Measurements from ENCODE around the gene XPO4.
"Not testable (repeated sequence)": the region's sequence is repeated elsewhere in the genome, so short reads cannot be mapped to it uniquely, and the experiment has no call there.

The XPO4 gene

GRCh38 chr13:20767309-20767943 lies 135.1 kb downstream of the XPO4 start:
- no peak for DNase-seq (ENCODE audit: low read depth in 1 of 2, low spot score in 1 of 2)
- Histone ChIP-seq H3K27ac (replicated peaks) (no peak overlapping the region), H3K4me3 (replicated peaks; ENCODE audit: insufficient read depth, low read length) (no peak overlapping the region), H3K27me3 (ENCODE audit: insufficient read depth, poor library complexity, severe bottlenecking) (no peaks in the 10 kb centered on the region)
- TF ChIP-seq SPI1 (IDR thresholded peaks at IDR 0.05; ENCODE audit: borderline replicate concordance, low read depth) (no peak), POLR2AphosphoS5 (IDR thresholded peaks at IDR 0.05; ENCODE audit: low read depth) (no peak), REST (IDR thresholded peaks at IDR 0.05; ENCODE audit: insufficient replicate concordance, low read depth) (no peak), GABPA (IDR thresholded peaks at IDR 0.05; ENCODE audit: low read depth) (no peak)
- TF ChIP-seq, protein P1, sequence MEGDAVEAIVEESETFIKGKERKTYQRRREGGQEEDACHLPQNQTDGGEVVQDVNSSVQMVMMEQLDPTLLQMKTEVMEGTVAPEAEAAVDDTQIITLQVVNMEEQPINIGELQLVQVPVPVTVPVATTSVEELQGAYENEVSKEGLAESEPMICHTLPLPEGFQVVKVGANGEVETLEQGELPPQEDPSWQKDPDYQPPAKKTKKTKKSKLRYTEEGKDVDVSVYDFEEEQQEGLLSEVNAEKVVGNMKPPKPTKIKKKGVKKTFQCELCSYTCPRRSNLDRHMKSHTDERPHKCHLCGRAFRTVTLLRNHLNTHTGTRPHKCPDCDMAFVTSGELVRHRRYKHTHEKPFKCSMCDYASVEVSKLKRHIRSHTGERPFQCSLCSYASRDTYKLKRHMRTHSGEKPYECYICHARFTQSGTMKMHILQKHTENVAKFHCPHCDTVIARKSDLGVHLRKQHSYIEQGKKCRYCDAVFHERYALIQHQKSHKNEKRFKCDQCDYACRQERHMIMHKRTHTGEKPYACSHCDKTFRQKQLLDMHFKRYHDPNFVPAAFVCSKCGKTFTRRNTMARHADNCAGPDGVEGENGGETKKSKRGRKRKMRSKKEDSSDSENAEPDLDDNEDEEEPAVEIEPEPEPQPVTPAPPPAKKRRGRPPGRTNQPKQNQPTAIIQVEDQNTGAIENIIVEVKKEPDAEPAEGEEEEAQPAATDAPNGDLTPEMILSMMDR (IDR thresholded peaks at IDR 0.05; ENCODE audit: insufficient read depth, low read length), result no peak

DNA sequence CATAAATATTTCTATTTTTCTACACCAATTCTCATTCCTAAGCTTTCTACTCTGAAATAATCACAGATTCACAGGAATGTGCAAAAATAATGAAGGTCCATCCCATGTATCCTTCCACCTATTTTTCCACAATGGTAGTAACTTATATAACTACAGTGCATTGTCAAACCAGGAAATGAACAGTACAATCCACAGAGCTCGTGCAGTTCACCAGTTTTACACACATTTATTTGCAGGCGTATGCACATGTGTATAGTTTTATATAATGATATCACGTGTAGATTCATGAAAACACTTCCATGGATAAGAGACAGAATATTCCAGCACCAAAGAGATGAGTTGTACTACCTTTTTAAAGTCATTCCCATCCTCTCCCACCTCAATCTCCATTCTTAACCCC lies 141.7 kb downstream of the XPO4 start:
- Histone ChIP-seq H3K27ac (replicated peaks) (no peak overlapping the region), H3K4me3 (replicated peaks; ENCODE audit: insufficient read depth, low read length) (no peak overlapping the region), H3K27me3 (ENCODE audit: insufficient read depth, poor library complexity, severe bottlenecking) (no peaks in the 10 kb centered on the region)
- no peak for TF ChIP-seq POLR2AphosphoS5 (IDR thresholded peaks at IDR 0.05; ENCODE audit: low read depth)
- no peak for TF ChIP-seq SPI1 (IDR thresholded peaks at IDR 0.05; ENCODE audit: borderline replicate concordance, low read depth)
- DNase-seq (ENCODE audit: low read depth in 1 of 2, low spot score in 1 of 2), result no peak

GRCh38 chr13:20754009-20754408 lies 148.5 kb downstream of the XPO4 start:
- no peaks in the 10 kb centered on the region for H3K27me3 ChIP-seq (ENCODE audit: insufficient read depth, poor library complexity, severe bottlenecking)
- no peak overlapping the region for H3K27ac ChIP-seq (replicated peaks)
- no peak overlapping the region for H3K4me3 ChIP-seq (replicated peaks; ENCODE audit: insufficient read depth, low read length)
- TF ChIP-seq, protein P1 (IDR thresholded peaks at IDR 0.05; ENCODE audit: insufficient read depth, low read length), result no peak
- no peak for TF ChIP-seq SPI1 (IDR thresholded peaks at IDR 0.05; ENCODE audit: borderline replicate concordance, low read depth)
- TF ChIP-seq REST (IDR thresholded peaks at IDR 0.05; ENCODE audit: insufficient replicate concordance, low read depth), result no peak
- no peak for TF ChIP-seq POLR2AphosphoS5 (IDR thresholded peaks at IDR 0.05; ENCODE audit: low read depth)
- no peak for DNase-seq (ENCODE audit: low read depth in 1 of 2, low spot score in 1 of 2)

GRCh38 chr13:20749377-20749776 lies 153.2 kb downstream of the XPO4 start:
- no peak for DNase-seq (ENCODE audit: low read depth in 1 of 2, low spot score in 1 of 2)
- TF ChIP-seq, protein P1 (IDR thresholded peaks at IDR 0.05; ENCODE audit: insufficient read depth, low read length), result no peak
- no peak for TF ChIP-seq SPI1 (IDR thresholded peaks at IDR 0.05; ENCODE audit: borderline replicate concordance, low read depth)
- TF ChIP-seq POLR2AphosphoS5 (IDR thresholded peaks at IDR 0.05; ENCODE audit: low read depth), result no peak
- no peak for TF ChIP-seq REST (IDR thresholded peaks at IDR 0.05; ENCODE audit: insufficient replicate concordance, low read depth)
- TF ChIP-seq GABPA (IDR thresholded peaks at IDR 0.05; ENCODE audit: low read depth), result no peak
- Histone ChIP-seq H3K4me3 (replicated peaks; ENCODE audit: insufficient read depth, low read length) (no peak overlapping the region), H3K27me3 (ENCODE audit: insufficient read depth, poor library complexity, severe bottlenecking) (no peaks in the 10 kb centered on the region), H3K27ac (replicated peaks) (no peak overlapping the region)

DNA sequence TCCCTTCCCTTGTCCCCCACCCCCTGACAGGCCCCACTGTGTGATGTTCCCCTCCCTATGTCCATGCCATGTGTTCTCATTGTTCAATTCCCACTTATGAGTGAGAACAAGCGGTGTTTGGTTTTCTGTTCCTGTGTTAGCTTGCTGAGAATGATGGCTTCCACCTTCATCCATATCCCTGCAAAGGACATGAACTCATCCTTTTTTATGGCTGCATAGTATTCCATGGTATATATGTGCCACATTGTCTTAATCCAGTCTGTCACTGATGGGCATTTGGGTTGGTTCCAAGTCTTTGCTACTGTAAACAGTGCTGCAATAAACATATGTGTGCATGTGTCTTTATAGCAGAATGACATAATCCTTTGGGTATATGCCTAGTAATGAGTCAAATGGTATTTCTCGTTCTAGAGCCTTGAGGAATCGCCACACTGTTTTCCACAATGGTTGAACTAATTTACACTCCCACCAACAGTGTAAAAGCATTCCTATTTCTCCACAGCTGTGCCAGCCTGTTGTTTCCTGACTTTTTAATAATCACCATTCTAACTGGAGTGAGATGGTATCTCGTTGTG lies 158.6 kb downstream of the XPO4 start:
- DNase-seq (ENCODE audit: low read depth in 1 of 2, low spot score in 1 of 2), result not testable (repeated sequence)

More for the DNA sequence above, 158.6 kb downstream of the XPO4 start:
- H3K4me3 ChIP-seq (replicated peaks; ENCODE audit: insufficient read depth, low read length); H3K27ac ChIP-seq (replicated peaks); H3K27me3 ChIP-seq (ENCODE audit: insufficient read depth, poor library complexity, severe bottlenecking): not testable (repeated sequence)
